H1 (cell line): ENCODE measurements around the gene TCF4. TPM values are rescaled to one million over a fixed set of nuclear protein-coding genes. Genes with fewer than 3 reads are reported as not detected.

Source experiments
- CTCF ChIA-PET: fragments of 300-600 bp; sonication (Branson Sonifier 250); formaldehyde crosslinking; loops from one replicate; lab custom pipeline; 2021; ENCODE audit not compliant: partially characterized antibody; lab: Charles Lee
- POLR2A ChIA-PET: fragments of 300-600 bp; sonication (Branson Sonifier 250); formaldehyde crosslinking; loops from one replicate; lab custom pipeline; 2021; ENCODE audit warnings: inconsistent platforms; ENCODE audit not compliant: partially characterized antibody; lab: Charles Lee
- DNase-seq, 2 experiments: peaks; one replicate each; pipeline versions ENCODE4 v3.0.0 to v3.0.0-alpha.2; 2010 to 2022; ENCODE audit warnings: low spot score in 2 of 2, low read depth in 1 of 2, mixed read lengths in 1 of 2
- FAIRE-seq: peaks from 2 replicates; lab custom pipeline; 2011; peaks lifted over from hg19 to GRCh38; lab: Jason Lieb, UNC
- H2AFZ ChIP-seq: 2 replicates; pipeline ENCODE4 v1.8.1; 2012; ENCODE audit warnings: low read length, inconsistent platforms
- H2AK5ac ChIP-seq: 2 replicates; pipeline ENCODE4 v1.6.1; 2013; ENCODE audit warnings: low read depth, low read length
- H2BK120ac ChIP-seq: replicated peaks from 2 replicates; pipeline ENCODE3; 2013; ENCODE audit warnings: low read depth, low read length, inconsistent platforms
- H2BK12ac ChIP-seq: 2 replicates; pipeline ENCODE4 v1.6.1; 2013; ENCODE audit warnings: low read depth, low read length
- H2BK15ac ChIP-seq: 2 replicates; pipeline ENCODE4 v1.6.1; 2013; ENCODE audit warnings: low read length
- H2BK20ac ChIP-seq: 2 replicates; pipeline ENCODE4 v1.6.1; 2013; ENCODE audit warnings: low read length
- H2BK5ac ChIP-seq: 2 replicates; pipeline ENCODE4 v1.6.1; 2013; ENCODE audit warnings: low read depth, low read length
- H3K14ac ChIP-seq: 2 replicates; pipeline ENCODE4 v1.6.1; 2013; ENCODE audit warnings: inconsistent platforms; ENCODE audit not compliant: insufficient read length
- H3K18ac ChIP-seq: 2 replicates; pipeline ENCODE4 v1.6.1; 2013; ENCODE audit warnings: low read length; ENCODE audit errors: extremely low read depth
- H3K23ac ChIP-seq: 2 replicates; pipeline ENCODE4 v1.6.1; 2013; ENCODE audit warnings: inconsistent platforms; ENCODE audit not compliant: insufficient read length
- H3K23me2 ChIP-seq: 2 replicates; pipeline ENCODE4 v1.6.1; 2013; ENCODE audit warnings: low read depth, low read length
- H3K27ac ChIP-seq: 2 replicates; pipeline ENCODE4 v1.6.1; 2011; ENCODE audit warnings: low read depth, low read length, inconsistent platforms
- H3K27me3 ChIP-seq, 4 experiments: replicated peaks in 1 of 4; 1 replicate in 1 of 4; 2 replicates in 3 of 4; pipeline versions ENCODE4 v1.6.1 to v1.8.1; 2011 to 2013; ENCODE audit warnings: low read length in 3 of 4, mild to moderate bottlenecking in 3 of 4, inconsistent platforms in 2 of 4, mixed read lengths in 2 of 4, moderate library complexity in 1 of 4; ENCODE audit not compliant: control insufficient read depth in 3 of 4, insufficient read depth in 3 of 4; ENCODE audit errors: extremely low read depth in 1 of 4
- H3K36me3 ChIP-seq, 4 experiments: 2 replicates each; pipeline versions ENCODE4 v1.6.1 to v1.8.1; 2011 to 2013; ENCODE audit warnings: mild to moderate bottlenecking in 4 of 4, low read length in 3 of 4, moderate library complexity in 2 of 4, control low read depth in 1 of 4, inconsistent platforms in 1 of 4; ENCODE audit not compliant: insufficient read depth in 4 of 4, control insufficient read depth in 2 of 4
- H3K4ac ChIP-seq: replicated peaks from 2 replicates; pipeline ENCODE3; 2013; ENCODE audit warnings: low read length, low read depth, mixed read lengths, inconsistent platforms; ENCODE audit not compliant: insufficient read length
- H3K4me1 ChIP-seq, 4 experiments: replicated peaks in 1 of 4; 1 replicate in 1 of 4; 2 replicates in 3 of 4; pipeline versions ENCODE4 v1.6.1 to v1.8.1; 2011 to 2013; ENCODE audit warnings: low read length in 3 of 4, inconsistent platforms in 2 of 4, mixed read lengths in 1 of 4; ENCODE audit not compliant: insufficient read depth in 4 of 4, control insufficient read depth in 3 of 4
- H3K4me2 ChIP-seq, 2 experiments: 2 replicates each; pipeline versions ENCODE4 v1.6.1 to v1.8.1; 2011 to 2013; ENCODE audit warnings: low read depth in 2 of 2, low read length in 2 of 2, control low read depth in 1 of 2, inconsistent platforms in 1 of 2, mild to moderate bottlenecking in 1 of 2; ENCODE audit not compliant: insufficient read depth in 1 of 2
- H3K4me3 ChIP-seq, 4 experiments: fragments of 200-600, 300-600 bp in 1 of 4; sonication (generic), shearing (Covaris generic), sonication (Bioruptor Twin) in 1 of 4; 2 replicates each; pipeline versions ENCODE4 v1.5.1 to v1.8.1; 2011 to 2016; ENCODE audit warnings: low read length in 4 of 4, low read depth in 3 of 4, control low read depth in 2 of 4, inconsistent platforms in 2 of 4, mild to moderate bottlenecking in 2 of 4, mixed read lengths in 1 of 4, moderate library complexity in 1 of 4; ENCODE audit not compliant: insufficient read depth in 2 of 4; ENCODE audit errors: extremely low read depth in 1 of 4
- H3K56ac ChIP-seq: replicated peaks from 2 replicates; pipeline ENCODE3; 2013; ENCODE audit warnings: low read depth, mild to moderate bottlenecking, mixed read lengths, low read length, inconsistent platforms; ENCODE audit not compliant: insufficient read length
- H3K79me1 ChIP-seq: 2 replicates; pipeline ENCODE4 v1.6.1; 2013; ENCODE audit warnings: low read depth, low read length, control low read depth
- H3K79me2 ChIP-seq, 2 experiments: 2 replicates each; pipeline versions ENCODE4 v1.6.1 to v1.8.1; 2012 to 2013; ENCODE audit warnings: low read length in 2 of 2, mild to moderate bottlenecking in 2 of 2, inconsistent platforms in 1 of 2; ENCODE audit not compliant: insufficient read depth in 2 of 2, control insufficient read depth in 1 of 2
- H3K9ac ChIP-seq, 4 experiments: replicated peaks in 1 of 4; 1 replicate in 1 of 4; 2 replicates in 3 of 4; pipeline versions ENCODE4 v1.6.1 to v1.8.1; 2011 to 2013; ENCODE audit warnings: low read depth in 3 of 4, low read length in 3 of 4, control low read depth in 2 of 4, mild to moderate bottlenecking in 2 of 4, moderate library complexity in 2 of 4, inconsistent platforms in 1 of 4; ENCODE audit errors: extremely low read depth in 1 of 4
- H3K9me3 ChIP-seq, 2 experiments: 2 replicates each; pipeline versions ENCODE4 v1.6.1 to v1.8.1; 2012 to 2013; ENCODE audit warnings: mild to moderate bottlenecking in 2 of 2, moderate library complexity in 2 of 2, control low read depth in 1 of 2, inconsistent platforms in 1 of 2, low read depth in 1 of 2, low read length in 1 of 2, mixed read lengths in 1 of 2; ENCODE audit not compliant: insufficient read depth in 2 of 2
- H4K20me1 ChIP-seq, 2 experiments: replicated peaks in 1 of 2; 2 replicates each; pipeline versions ENCODE3 to v1.8.1; 2011 to 2013; ENCODE audit warnings: inconsistent platforms in 2 of 2, low read length in 2 of 2, mild to moderate bottlenecking in 1 of 2; ENCODE audit not compliant: insufficient read depth in 2 of 2, control insufficient read depth in 1 of 2
- H4K5ac ChIP-seq: 2 replicates; pipeline ENCODE4 v1.6.1; 2013; ENCODE audit warnings: low read length, low read depth, mixed read lengths, inconsistent platforms; ENCODE audit not compliant: insufficient read length
- H4K8ac ChIP-seq: 2 replicates; pipeline ENCODE4 v1.8.0; 2013; ENCODE audit warnings: mild to moderate bottlenecking, moderate library complexity, low read length, inconsistent platforms; ENCODE audit not compliant: insufficient read depth; ENCODE audit errors: extremely low read depth
- H4K91ac ChIP-seq: replicated peaks from 2 replicates; pipeline ENCODE3; 2013; ENCODE audit warnings: low read length, mixed read lengths, inconsistent platforms; ENCODE audit not compliant: insufficient read length
- FOSL1 ChIP-seq: IDR thresholded peaks from 2 replicates; pipeline ENCODE4 v1.6.1; 2011; ENCODE audit warnings: mild to moderate bottlenecking, low read depth, low read length, moderate library complexity; ENCODE audit not compliant: insufficient read depth
- KDM4A ChIP-seq: IDR thresholded peaks from one replicate; pipeline ENCODE4 v1.7.1; 2012; ENCODE audit warnings: low read depth, mild to moderate bottlenecking, moderate library complexity, low read length, inconsistent platforms; ENCODE audit not compliant: severe bottlenecking
- KDM5A ChIP-seq: fragments of 200-600 bp; IDR thresholded peaks from 2 replicates; pipeline ENCODE4 v1.7.1; 2012; ENCODE audit warnings: mild to moderate bottlenecking, low read length, inconsistent platforms, mixed read lengths
- MAFK ChIP-seq: IDR thresholded peaks from 2 replicates; pipeline ENCODE4 v1.6.1; 2012; ENCODE audit warnings: low read depth, mild to moderate bottlenecking, improper control_type of control experiment, low read length
- RNF2 ChIP-seq: fragments of 200-900, 300-1000 bp; sonication (generic); IDR thresholded peaks from 2 replicates; pipeline ENCODE4 v1.7.1; 2016; ENCODE audit warnings: borderline replicate concordance, low read depth, mild to moderate bottlenecking, antibody characterized with exemption, low read length; ENCODE audit not compliant: poor library complexity, severe bottlenecking; ENCODE audit errors: missing control alignments
- SIX5 ChIP-seq: IDR thresholded peaks from 2 replicates; pipeline ENCODE4 v1.6.1; 2011; ENCODE audit warnings: mild to moderate bottlenecking, low read depth, low read length
- TAF7 ChIP-seq: optimal IDR thresholded peaks from 2 replicates; pipeline ENCODE3; 2011; ENCODE audit warnings: low read depth, mild to moderate bottlenecking, inconsistent platforms, low read length, moderate library complexity, borderline replicate concordance
- TBP ChIP-seq: IDR thresholded peaks from 2 replicates; pipeline ENCODE4 v1.6.1; 2011; ENCODE audit warnings: low read depth, low read length, improper control_type of control experiment
- WGBS, 2 experiments: shearing (Covaris generic) in 1 of 2; methylation state at CpG; one replicate each; pipeline versions ENCODE4 v1.1.6 to v1.1.7; 2013 to 2015; ENCODE audit warnings: low lambda C conversion rate in 2 of 2, mixed read lengths in 2 of 2, inconsistent platforms in 1 of 2, low coverage in 1 of 2, missing lambda C conversion rate in 1 of 2; ENCODE audit not compliant: insufficient replicate concordance in 2 of 2, insufficient coverage in 1 of 2, insufficient read length in 1 of 2; ENCODE audit errors: extremely low coverage in 1 of 2, missing lambda C conversion rate in 1 of 2; 5-methylcytosine and 5-hydroxymethylcytosine counted together
- polyA plus RNA-seq, 7 experiments: library from polyadenylated mRNA; depleted of rRNA in 3 of 7; stranded (reverse) in 5 of 7; unstranded in 2 of 7; fragments of >200 nt in 5 of 7; fragments of 200-250 nt in 2 of 7; gene quantifications; 1 replicate in 5 of 7; 2 replicates in 1 of 7; 4 replicates in 1 of 7; pipeline versions ENCODE4 v1.2.1 to v1.2.3, GENCODE V29; 2011 to 2013; ENCODE audit warnings: missing spikeins in 2 of 7, mixed read lengths in 2 of 7
- total RNA-seq: library from RNA; stranded (reverse); fragmentation: NEBNext Ultra II Directional; extraction: Animal tissue kit (Norgen Biotek cat#: 25700); gene quantifications from 2 replicates; pipeline ENCODE4 v1.2.1, GENCODE V29; 2021
- TF ChIP-seq, protein P1 (sequence below): IDR thresholded peaks from 2 replicates; pipeline ENCODE4 v1.6.1; 2011; ENCODE audit warnings: low read length, improper control_type of control experiment

The TCF4 gene
- total and polyA plus RNA-seq, 2 of the 8 experiments (the other 6 are each of a cell fraction or from before 2014, with no cell fraction given) = 59.3 to 118 TPM

- no peak overlapping the region for H2BK15ac ChIP-seq
- FAIRE-seq (no peak), DNase-seq (no peak)
- peaks cover 0 to 36% (median 2%) of the 10 kb centered on the region in 4 experiments; a peak in 2 of 8 replicates for H3K36me3 ChIP-seq
- ChIA-PET POLR2A (interaction anchor here (0.6 to 1.0 kb wide), 2 partner anchors 146 to 986 kb away, joined by 3 read pairs; no protein-coding TSS in a partner anchor), CTCF (interaction anchor here (0.6 to 0.7 kb wide), 2 partner anchors 123 to 146 kb away, joined by 3 read pairs; no protein-coding TSS in a partner anchor)
- H3K4ac ChIP-seq = peak overlapping the region; percentile 94
- H3K23ac ChIP-seq = no peak overlapping the region
- peak overlapping the region; percentile 77 to 79 for H3K4me2 ChIP-seq
- WGBS, 2 experiments = 46% methylated on average over 5 of the region's 5 CpGs; no CpG with 5 or more reads in 1 of the 2 experiments
- peak overlapping the region; percentile 57 for H2BK120ac ChIP-seq
- peak overlapping the region; percentile 86; the same call in 1 of the 2 replicates for H2BK12ac ChIP-seq
- H2AFZ ChIP-seq = no peak overlapping the region
- H3K79me1 ChIP-seq = no peaks in the 10 kb centered on the region
- H3K9me3 ChIP-seq = no peaks in the 10 kb centered on the region
- peak overlapping the region; percentile 81 for H4K91ac ChIP-seq
- H4K8ac ChIP-seq = no peak overlapping the region
- peak overlapping the region; percentile 61 for H4K5ac ChIP-seq
- H3K79me2 ChIP-seq = peaks cover 0 to 78% of the 10 kb centered on the region in 2 experiments; a peak in 3 of 4 replicates
- no peak overlapping the region for H2BK20ac ChIP-seq
- no peak overlapping the region for H3K27ac ChIP-seq
- peak overlapping the region; percentile 72 for H3K18ac ChIP-seq
- H2BK5ac ChIP-seq = peak overlapping the region; percentile 72; the same call in 1 of the 2 replicates
- no peak overlapping the region for H2AK5ac ChIP-seq
- peak overlapping the region; percentile 11 to 95 (median 42); a peak in 6 of 8 replicates for H3K4me3 ChIP-seq
- H3K27me3 ChIP-seq = no peaks in the 10 kb centered on the region
- peaks cover 2% of the 10 kb centered on the region; the same call in 1 of the 2 replicates for H3K23me2 ChIP-seq
- H3K56ac ChIP-seq = peak overlapping the region; percentile 43
- no peak overlapping the region for H3K14ac ChIP-seq
- peak overlapping the region in 1 of 4 experiments; percentile 46; a peak in 2 of 7 replicates for H3K9ac ChIP-seq
- peaks cover 2 to 31% (median 10%) of the 10 kb centered on the region in 4 experiments; a peak in 6 of 7 replicates for H3K4me1 ChIP-seq
- no peaks in the 10 kb centered on the region for H4K20me1 ChIP-seq
- TF ChIP-seq FOSL1 (no peak), TAF7 (no peak), TBP (no peak), KDM5A (no peak), MAFK (no peak), SIX5 (no peak), RNF2 (no peak), KDM4A (no peak)
- TF ChIP-seq, protein P1, sequence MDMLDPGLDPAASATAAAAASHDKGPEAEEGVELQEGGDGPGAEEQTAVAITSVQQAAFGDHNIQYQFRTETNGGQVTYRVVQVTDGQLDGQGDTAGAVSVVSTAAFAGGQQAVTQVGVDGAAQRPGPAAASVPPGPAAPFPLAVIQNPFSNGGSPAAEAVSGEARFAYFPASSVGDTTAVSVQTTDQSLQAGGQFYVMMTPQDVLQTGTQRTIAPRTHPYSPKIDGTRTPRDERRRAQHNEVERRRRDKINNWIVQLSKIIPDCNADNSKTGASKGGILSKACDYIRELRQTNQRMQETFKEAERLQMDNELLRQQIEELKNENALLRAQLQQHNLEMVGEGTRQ = no peak
These were observed 2.7 kb downstream of the TCF4 start for GRCh38 chr18:55585065-55585919.
